Breast epithelium (tissue), 4 donors: Measurements from ENCODE around the gene GPX4. TPM values are rescaled to one million over a fixed set of nuclear protein-coding genes. Genes with fewer than 3 reads are reported as not detected.

ENCODE experiments used
- DNase-seq, 2 donors: peaks; one replicate each; pipeline ENCODE4 v3.0.0-alpha.2; 2019; ENCODE audit warnings: low spot score in 2 of 2
- H3K27ac ChIP-seq, 2 donors: fragments of 200-600 bp; sonication (generic) in 1 of 2; one replicate each; pipeline ENCODE4 v1.5.1; 2016 to 2019; ENCODE audit warnings: mild to moderate bottlenecking in 1 of 2
- H3K27me3 ChIP-seq, 2 donors: fragments of 200-600 bp; sonication (generic) in 1 of 2; one replicate each; pipeline versions ENCODE4 v1.5.1 to v1.6.0; 2017 to 2019; ENCODE audit warnings: control low read depth in 1 of 2, mild to moderate bottlenecking in 1 of 2
- H3K36me3 ChIP-seq: fragments of 200-600 bp; one replicate; pipeline ENCODE4 v1.5.1; 2019
- H3K4me1 ChIP-seq, 2 donors: fragments of 200-600 bp; sonication (generic); one replicate each; pipeline ENCODE4 v1.5.1; 2016 to 2019; ENCODE audit warnings: control low read depth in 1 of 2
- H3K4me3 ChIP-seq, 3 donors: fragments of 200-600 bp; sonication (generic); 1 replicate in 2 of 3; 2 replicates in 1 of 3; pipeline ENCODE4 v1.5.1; 2016 to 2019; ENCODE audit warnings: mild to moderate bottlenecking in 3 of 3, moderate library complexity in 2 of 3
- H3K9me3 ChIP-seq, 2 donors: fragments of 200-600 bp; sonication (generic) in 1 of 2; one replicate each; pipeline ENCODE4 v1.5.1; 2016 to 2019; ENCODE audit warnings: control low read depth in 1 of 2
- POLR2A ChIP-seq: fragments of 450-650 bp; IDR thresholded peaks from one replicate; pipeline ENCODE4 v1.6.1; 2016; ENCODE audit warnings: antibody characterized with exemption, mild to moderate bottlenecking, moderate library complexity
- POLR2AphosphoS5 ChIP-seq, 3 donors: sonication (generic); formaldehyde crosslinking; IDR thresholded peaks; one replicate each; pipeline ENCODE4 v1.6.1; 2017; ENCODE audit warnings: antibody characterized with exemption in 3 of 3
- intact Hi-C: fragments of 100-400 bp; cut with DNase I; formaldehyde crosslinking; loops from one replicate; pipeline ENCODE4 v1.15.1; 2023; ENCODE audit warnings: low total_unique reads
- total RNA-seq, 3 donors: library from RNA; depleted of rRNA; stranded (reverse); fragments of >200 nt; gene quantifications; one replicate each; pipeline ENCODE4 v1.1.0, GENCODE V29; 2016
- TF ChIP-seq, protein P1 (sequence below), 3 donors: fragments of 450-650 bp; IDR thresholded peaks; one replicate each; pipeline ENCODE4 v1.5.1; 2016 to 2017; ENCODE audit warnings: antibody characterized with exemption in 3 of 3, mild to moderate bottlenecking in 3 of 3, moderate library complexity in 3 of 3

The GPX4 gene
- total RNA-seq, 3 donors from 2014 or later: 357 to 1,796 (median 492) TPM

DNA sequence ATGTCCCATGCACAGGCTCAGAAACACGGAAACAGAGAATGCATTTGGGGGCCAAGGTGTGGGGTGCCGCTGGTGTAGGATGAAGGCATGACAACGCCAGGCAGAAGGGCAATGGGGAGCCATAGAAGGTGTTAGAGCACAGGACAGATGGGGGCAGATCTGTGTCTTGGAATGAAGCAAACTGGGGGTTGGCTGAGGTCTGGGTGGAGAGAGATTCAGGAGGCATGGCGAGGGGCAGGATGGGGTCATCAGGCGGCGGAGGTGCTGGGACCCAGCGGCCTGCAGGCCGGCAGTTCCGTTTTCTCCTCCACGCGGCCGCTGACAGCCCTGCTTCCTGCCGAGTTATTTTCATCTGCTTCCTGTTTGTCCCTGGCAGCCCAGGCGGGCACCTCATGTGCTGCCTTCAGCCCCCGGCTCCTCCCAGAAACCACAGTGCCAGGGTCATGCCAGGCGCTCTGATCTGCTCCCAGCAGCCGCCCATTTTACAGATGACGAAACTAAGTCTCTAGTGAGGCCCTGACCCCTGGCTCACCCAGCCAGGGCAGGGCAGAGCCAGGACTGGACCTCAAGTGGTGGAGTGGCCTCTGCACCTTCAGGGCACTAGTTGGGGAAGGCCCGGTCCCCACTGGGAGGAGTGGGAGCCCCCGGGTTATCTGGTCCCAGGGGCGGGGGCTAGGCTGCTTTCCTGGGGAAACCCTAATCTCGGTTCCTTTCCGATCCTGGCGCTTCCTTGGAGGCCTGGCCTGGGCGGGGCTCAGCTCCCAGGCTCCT lies 34.6 kb upstream of the GPX4 start:
- intact Hi-C loops: no loop called here
- H3K27me3 ChIP-seq: peaks cover 10 to 50% of the 10 kb centered on the region in 2 donors
- H3K4me1 ChIP-seq: peaks cover 9 to 19% of the 10 kb centered on the region in 2 donors
- TF ChIP-seq, protein P1, sequence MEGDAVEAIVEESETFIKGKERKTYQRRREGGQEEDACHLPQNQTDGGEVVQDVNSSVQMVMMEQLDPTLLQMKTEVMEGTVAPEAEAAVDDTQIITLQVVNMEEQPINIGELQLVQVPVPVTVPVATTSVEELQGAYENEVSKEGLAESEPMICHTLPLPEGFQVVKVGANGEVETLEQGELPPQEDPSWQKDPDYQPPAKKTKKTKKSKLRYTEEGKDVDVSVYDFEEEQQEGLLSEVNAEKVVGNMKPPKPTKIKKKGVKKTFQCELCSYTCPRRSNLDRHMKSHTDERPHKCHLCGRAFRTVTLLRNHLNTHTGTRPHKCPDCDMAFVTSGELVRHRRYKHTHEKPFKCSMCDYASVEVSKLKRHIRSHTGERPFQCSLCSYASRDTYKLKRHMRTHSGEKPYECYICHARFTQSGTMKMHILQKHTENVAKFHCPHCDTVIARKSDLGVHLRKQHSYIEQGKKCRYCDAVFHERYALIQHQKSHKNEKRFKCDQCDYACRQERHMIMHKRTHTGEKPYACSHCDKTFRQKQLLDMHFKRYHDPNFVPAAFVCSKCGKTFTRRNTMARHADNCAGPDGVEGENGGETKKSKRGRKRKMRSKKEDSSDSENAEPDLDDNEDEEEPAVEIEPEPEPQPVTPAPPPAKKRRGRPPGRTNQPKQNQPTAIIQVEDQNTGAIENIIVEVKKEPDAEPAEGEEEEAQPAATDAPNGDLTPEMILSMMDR (IDR thresholded peaks at IDR 0.05): no peak
- TF ChIP-seq POLR2AphosphoS5 (IDR thresholded peaks at IDR 0.05): no peak
- no peak for TF ChIP-seq POLR2A
- DNase-seq: no peak
- H3K36me3 ChIP-seq: no peaks in the 10 kb centered on the region
- H3K4me3 ChIP-seq: peak overlapping the region; percentile 8 to 49 (median 48)
- H3K9me3 ChIP-seq: no peaks in the 10 kb centered on the region
- no peak overlapping the region for H3K27ac ChIP-seq

DNA sequence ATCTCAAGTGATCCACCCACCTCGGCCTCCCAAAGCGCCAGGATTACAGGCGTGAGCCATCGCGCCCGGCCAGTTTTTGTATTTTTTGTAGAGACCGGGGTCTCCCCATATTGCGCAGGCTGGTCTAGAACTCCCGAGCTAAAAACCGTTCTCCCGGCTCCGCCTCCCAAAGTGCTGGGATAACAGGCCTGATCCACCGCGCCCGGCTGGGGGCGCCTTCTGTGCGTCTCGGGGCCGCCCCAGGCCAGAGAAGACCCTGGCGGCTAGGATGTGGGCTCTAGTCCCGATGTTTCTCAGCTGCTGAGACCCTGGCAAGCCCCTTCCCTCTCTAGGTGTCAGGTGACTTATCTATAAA lies 33.2 kb upstream of the GPX4 start:
- intact Hi-C loops: no loop called here
- TF ChIP-seq POLR2AphosphoS5 (IDR thresholded peaks at IDR 0.05) (no peak), POLR2A (no peak)
- TF ChIP-seq, protein P1 (IDR thresholded peaks at IDR 0.05): no peak
- Histone ChIP-seq H3K27me3 (peaks cover 10 to 48% of the 10 kb centered on the region in 2 donors), H3K4me3 (no peak overlapping the region), H3K9me3 (no peaks in the 10 kb centered on the region), H3K36me3 (no peaks in the 10 kb centered on the region), H3K4me1 (peaks cover 9% of the 10 kb centered on the region in 2 donors), H3K27ac (no peak overlapping the region)
- no peak for DNase-seq

DNA sequence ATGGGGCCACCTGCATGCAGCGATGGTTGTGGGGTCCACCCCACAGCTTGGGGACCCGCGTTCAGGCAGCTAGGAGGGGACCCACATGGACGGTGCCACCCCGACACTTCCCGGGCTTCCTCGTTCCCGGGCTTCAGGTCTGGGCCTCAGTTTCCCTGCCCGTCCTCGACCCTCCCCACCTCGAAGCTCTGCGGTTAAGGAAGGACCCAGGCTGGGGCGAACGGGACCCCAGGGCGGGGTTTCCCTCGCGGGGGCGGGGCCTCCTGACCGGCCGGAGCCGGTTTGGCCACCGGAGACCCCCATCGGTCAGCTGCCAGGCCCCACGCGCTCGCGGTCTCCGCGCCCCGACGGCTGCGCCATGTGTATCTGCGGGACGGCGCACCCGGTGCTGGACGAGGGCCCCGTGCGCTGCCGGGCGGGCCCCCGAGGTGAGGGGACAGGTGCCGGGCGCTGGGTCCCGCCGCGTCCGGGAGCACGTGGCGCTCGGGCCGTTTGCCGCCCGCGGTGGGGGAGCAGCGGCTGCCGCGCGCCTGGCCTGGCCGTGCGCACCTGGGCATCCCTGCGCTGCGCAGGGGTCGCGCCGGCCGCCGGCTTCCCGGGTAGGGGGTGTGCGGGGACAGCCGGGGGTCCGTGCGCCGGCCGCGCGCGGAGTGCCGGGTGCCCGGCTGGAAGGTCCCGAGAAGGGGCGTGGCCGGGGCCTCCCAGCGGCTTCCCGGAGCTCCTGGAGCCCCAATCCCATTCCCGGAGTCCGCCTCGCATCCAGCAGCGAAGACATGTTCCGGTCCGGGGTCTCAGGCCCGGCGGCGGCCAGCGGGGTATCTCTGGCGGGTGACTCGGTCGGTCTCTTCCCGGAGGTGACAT lies 32.6 kb upstream of the GPX4 start:
- no peak for DNase-seq

DNA sequence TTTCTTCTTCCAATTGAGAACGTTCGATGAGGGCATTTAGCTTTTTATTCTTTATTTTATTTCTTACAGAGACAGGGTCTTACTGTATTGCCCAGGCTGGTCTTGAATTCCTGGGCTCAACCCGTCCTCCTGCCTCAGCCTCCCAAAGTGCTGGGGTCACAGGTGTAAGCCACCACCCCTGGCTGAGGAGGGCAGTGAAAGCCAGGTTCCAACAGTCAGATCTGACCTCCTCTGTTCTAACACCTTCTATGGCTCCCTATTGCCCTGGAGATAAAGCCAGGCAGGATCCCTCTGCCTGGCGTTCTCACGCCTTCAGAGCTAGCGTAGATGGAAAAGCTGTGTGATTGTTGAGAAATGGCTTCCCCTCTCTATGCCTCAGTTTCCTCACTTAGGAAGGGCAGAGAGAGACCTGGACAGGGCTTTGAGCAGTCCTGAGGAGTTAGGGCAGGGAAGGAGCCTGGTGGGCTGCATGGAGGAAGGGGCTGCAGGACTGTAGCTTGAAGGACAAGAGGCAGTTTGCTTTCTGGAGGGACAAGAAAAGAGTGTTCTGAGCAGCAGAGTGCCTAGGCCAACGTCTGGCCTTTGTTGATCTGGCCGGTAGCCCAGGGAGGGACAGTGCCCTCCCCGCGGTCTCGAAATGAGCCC lies 31.3 kb upstream of the GPX4 start:
- Histone ChIP-seq H3K27ac (no peak overlapping the region), H3K27me3 (peaks cover 10 to 34% of the 10 kb centered on the region in 2 donors)

More for the DNA sequence above, 32.6 kb upstream of the GPX4 start:
- H3K27me3 ChIP-seq: peaks cover 10 to 47% of the 10 kb centered on the region in 2 donors
- intact Hi-C loops: no loop called here
- peak overlapping the region in 2 of 3 donors; percentile 32 to 65 for H3K4me3 ChIP-seq
- no peaks in the 10 kb centered on the region for H3K9me3 ChIP-seq
- H3K36me3 ChIP-seq: no peaks in the 10 kb centered on the region
- H3K4me1 ChIP-seq: peaks cover 9% of the 10 kb centered on the region in 2 donors
- TF ChIP-seq POLR2A: no peak
- TF ChIP-seq, protein P1 (IDR thresholded peaks at IDR 0.05): no peak
- H3K27ac ChIP-seq: no peak overlapping the region

More for the DNA sequence above, 31.3 kb upstream of the GPX4 start:
- intact Hi-C loops: no loop called here
- H3K4me1 ChIP-seq: peaks cover 0 to under 1% of the 10 kb centered on the region in 2 donors
- no peaks in the 10 kb centered on the region for H3K36me3 ChIP-seq
- H3K4me3 ChIP-seq: no peak overlapping the region
- no peaks in the 10 kb centered on the region for H3K9me3 ChIP-seq
- TF ChIP-seq POLR2A: no peak
- TF ChIP-seq, protein P1 (IDR thresholded peaks at IDR 0.05): no peak
- no peak for TF ChIP-seq POLR2AphosphoS5 (IDR thresholded peaks at IDR 0.05)
- no peak for DNase-seq
